SH-SY5Y (cell line): ENCODE data around the gene ZBTB40.

Source experiments
- GATA2 ChIP-seq: IDR thresholded peaks from 2 replicates; pipeline ENCODE4 v1.6.1; 2011; ENCODE audit warnings: mild to moderate bottlenecking, low read depth, low read length
- GATA3 ChIP-seq: IDR thresholded peaks from 2 replicates; pipeline ENCODE4 v1.6.1; 2011; ENCODE audit warnings: low read depth, mild to moderate bottlenecking, low read length, moderate library complexity

DNA sequence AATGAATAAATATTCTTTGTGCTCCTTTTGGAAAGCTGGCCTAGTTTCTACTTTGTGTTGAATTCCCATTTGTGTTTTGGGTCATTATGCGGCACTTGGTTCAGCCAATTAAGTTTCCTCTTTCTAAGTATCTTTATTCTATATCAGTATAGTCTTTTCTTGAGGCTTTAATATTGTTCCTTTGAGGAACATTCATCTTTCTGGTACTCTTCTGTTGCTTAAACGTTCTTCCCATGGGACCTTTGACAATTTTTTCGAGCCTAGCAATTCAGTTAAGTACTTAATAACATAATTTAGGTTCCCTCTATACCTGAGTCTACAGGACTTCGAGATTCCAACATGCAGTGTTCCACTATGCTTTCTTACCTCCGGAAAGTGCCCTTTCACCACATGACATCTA is 24.9 kb downstream of the ZBTB40 start:
- no peak for TF ChIP-seq GATA2
- no peak for TF ChIP-seq GATA3
